K562 (cell line): ENCODE results near the gene AKAP13. TPM values are rescaled to one million over a fixed set of nuclear protein-coding genes. Genes with fewer than 3 reads are reported as not detected.

Experiments used
- ATAC-seq: fragments of 200-7000 bp; cut with Tn5 transposase; 3 replicates; pipeline ENCODE4 v1.9.1; 2020; ENCODE audit warnings: moderate library complexity
- BruUV-seq: library from RNA; stranded (reverse); fragments of 400-500 nt; replicated peaks from 2 replicates; lab custom pipeline; 2021; lab: Mats Ljungman, UMichigan
- CTCF ChIA-PET: fragments of 300-600 bp; formaldehyde crosslinking; extraction: SDS; loops from one replicate; lab custom pipeline; 2021; ENCODE audit warnings: low intra/inter-chr PET ratio; lab: Yijun Ruan, JAX
- POLR2A ChIA-PET: fragments of 300-600, 350-650 bp; sonication (Branson Sonifier 250); formaldehyde crosslinking; extraction: SDS; loops from one replicate; lab custom pipeline; 2021; ENCODE audit warnings: antibody characterized with exemption, inconsistent platforms; lab: Yijun Ruan, JAX
- DNase-seq, 4 experiments: peaks; one replicate each; pipeline versions ENCODE4 v3.0.0 to v3.0.0-alpha.2; 2011 to 2018; ENCODE audit warnings: low spot score in 3 of 4, mixed read lengths in 3 of 4; ENCODE audit errors: extremely low read depth in 1 of 4
- FAIRE-seq: peaks from 2 replicates; lab custom pipeline; 2011; peaks lifted over from hg19 to GRCh38; lab: Jason Lieb, UNC
- H2AFZ ChIP-seq: 2 replicates; pipeline ENCODE4 v1.6.0; 2011; ENCODE audit warnings: low read depth, low read length, control low read depth, inconsistent platforms
- H3K27ac ChIP-seq: fragments of 200-600 bp; 3 replicates; pipeline ENCODE4 v1.8.0; 2011; ENCODE audit warnings: low read depth, mild to moderate bottlenecking, control low read depth, inconsistent platforms, low read length, moderate library complexity, mixed read lengths; ENCODE audit errors: extremely low read depth
- H3K27me3 ChIP-seq, 2 experiments: fragments of 300-600 bp in 1 of 2; 2 replicates in 1 of 2; 3 replicates in 1 of 2; pipeline versions ENCODE4 v1.6.0 to v1.8.0; 2011; ENCODE audit warnings: inconsistent platforms in 2 of 2, low read length in 2 of 2, mild to moderate bottlenecking in 1 of 2, mixed read lengths in 1 of 2, moderate library complexity in 1 of 2; ENCODE audit not compliant: control insufficient read depth in 2 of 2, insufficient read depth in 2 of 2
- H3K36me3 ChIP-seq: fragments of 300-600 bp; 3 replicates; pipeline ENCODE4 v1.8.0; 2011; ENCODE audit warnings: mild to moderate bottlenecking, low read length, inconsistent platforms; ENCODE audit not compliant: control insufficient read depth, insufficient read depth
- H3K4me1 ChIP-seq, 2 experiments: fragments of 200-600 bp in 1 of 2; replicated peaks in 1 of 2; 2 replicates in 1 of 2; 3 replicates in 1 of 2; pipeline versions ENCODE4 v1.5.1 to v1.8.0; 2011; ENCODE audit warnings: inconsistent platforms in 2 of 2, low read length in 2 of 2, mild to moderate bottlenecking in 1 of 2, mixed read lengths in 1 of 2, moderate library complexity in 1 of 2; ENCODE audit not compliant: control insufficient read depth in 2 of 2, insufficient read depth in 2 of 2
- H3K4me2 ChIP-seq: 2 replicates; pipeline ENCODE4 v1.6.1; 2011; ENCODE audit warnings: low read length, control low read depth, inconsistent platforms, mixed read lengths; ENCODE audit not compliant: insufficient read depth
- H3K4me3 ChIP-seq: fragments of 200-600 bp; sonication (generic), shearing (Covaris generic); 2 replicates; pipeline ENCODE4 v1.5.1; 2016; ENCODE audit warnings: control low read depth, inconsistent platforms
- H3K79me2 ChIP-seq: fragments of 200-600 bp; 3 replicates; pipeline ENCODE4 v1.8.0; 2011; ENCODE audit warnings: low read length, inconsistent platforms; ENCODE audit not compliant: control insufficient read depth, insufficient read depth
- H3K9ac ChIP-seq, 2 experiments: 2 replicates each; pipeline versions ENCODE4 v1.6.0 to v1.6.1; 2011; ENCODE audit warnings: low read depth in 2 of 2, low read length in 2 of 2, control low read depth in 1 of 2, inconsistent platforms in 1 of 2, mild to moderate bottlenecking in 1 of 2, mixed read lengths in 1 of 2; ENCODE audit not compliant: insufficient read depth in 1 of 2
- H3K9me1 ChIP-seq: one replicate; pipeline ENCODE4 v1.6.0; 2011; ENCODE audit warnings: inconsistent platforms, mild to moderate bottlenecking, low read length, moderate library complexity; ENCODE audit not compliant: control insufficient read depth, insufficient read depth
- H3K9me3 ChIP-seq: replicated peaks from 2 replicates; pipeline ENCODE4 v1.5.1; 2011; ENCODE audit warnings: low read depth, low read length, inconsistent platforms; ENCODE audit not compliant: control insufficient read depth, insufficient read depth
- H4K20me1 ChIP-seq: replicated peaks from 2 replicates; pipeline ENCODE4 v1.6.1; 2011; ENCODE audit warnings: low read length, inconsistent platforms, mixed read lengths; ENCODE audit not compliant: control insufficient read depth, insufficient read depth
- CBX8 ChIP-seq: fragments of 200-600 bp; sonication (generic); IDR thresholded peaks from 2 replicates; pipeline ENCODE4 v1.6.1; 2012; ENCODE audit warnings: borderline replicate concordance, mixed run types, low read depth, mild to moderate bottlenecking, moderate library complexity, mixed read lengths, low read length, control low read depth, inconsistent platforms; ENCODE audit not compliant: poor library complexity, severe bottlenecking; ENCODE audit errors: extremely low read depth
- CREB1 ChIP-seq, 2 experiments: sonication (generic) in 1 of 2; formaldehyde crosslinking in 1 of 2; IDR thresholded peaks; 2 replicates each; pipeline versions ENCODE4 v1.6.1 to v1.8.0; 2012 to 2022; ENCODE audit warnings: inconsistent platforms in 1 of 2, mild to moderate bottlenecking in 1 of 2, missing genetic modification reagents in 1 of 2, moderate library complexity in 1 of 2
- EHMT2 ChIP-seq: fragments of 450-650 bp; IDR thresholded peaks from 2 replicates; pipeline ENCODE4 v1.6.1; 2018; ENCODE audit warnings: antibody characterized with exemption
- ILF3 ChIP-seq: fragments of 450-650 bp; IDR thresholded peaks from 2 replicates; pipeline ENCODE4 v1.6.1; 2018; ENCODE audit warnings: antibody characterized with exemption, mild to moderate bottlenecking, moderate library complexity, borderline replicate concordance
- MAFF ChIP-seq: IDR thresholded peaks from 2 replicates; pipeline ENCODE4 v1.6.1; 2012; ENCODE audit warnings: low read length, improper control_type of control experiment
- ZC3H11A ChIP-seq: IDR thresholded peaks from 2 replicates; pipeline ENCODE4 v1.6.1; 2012; ENCODE audit warnings: low read depth, low read length, improper control_type of control experiment
- WGBS: fragments of 100-300 bp; shearing (Covaris generic); methylation state at CpG from one replicate; pipeline ENCODE4 v1.1.6; 2016; ENCODE audit warnings: low coverage, mixed read lengths; ENCODE audit not compliant: insufficient coverage; ENCODE audit errors: missing lambda C conversion rate; 5-methylcytosine and 5-hydroxymethylcytosine counted together
- in situ Hi-C: fragments of 300-500 bp; cut with MboI; formaldehyde crosslinking; loops from 4 replicates; pipeline ENCODE4 v1.15.0; 2018; ENCODE audit warnings: inconsistent platforms, mixed read lengths
- intact Hi-C: fragments of 100-400 bp; cut with micrococcal nuclease; formaldehyde crosslinking; loops from 2 replicates; pipeline ENCODE4 v1.14.2; 2022
- polyA plus RNA-seq, 8 experiments: library from polyadenylated mRNA; depleted of rRNA in 4 of 8; stranded (reverse) in 5 of 8; unstranded in 3 of 8; fragments of >200 nt; fragmentation: Nextera tagmentation in 2 of 8; fragmentation: Illumina TruSeq in 1 of 8; extraction: Ambion mirVana in 2 of 8; extraction: Trizol in 1 of 8; gene quantifications; 2 replicates each; pipeline versions ENCODE4 v1.2.1 to v1.2.3, GENCODE V29; 2011 to 2014; ENCODE audit warnings: inconsistent platforms in 1 of 8, missing spikeins in 1 of 8
- total RNA-seq, 7 experiments: library from RNA; depleted of rRNA in 6 of 7; stranded (reverse); fragments of >200 nt in 6 of 7; fragmentation: Illumina TruSeq in 2 of 7; extraction: Trizol in 2 of 7; gene quantifications; 2 replicates each; pipeline versions ENCODE4 v1.2.1 to v1.2.3, GENCODE V29; 2011 to 2021; ENCODE audit warnings: low replicate concordance in 1 of 7

Gene AKAP13
- total and polyA plus RNA-seq, 9 of the 15 experiments (the other 6 are each of a cell fraction or from before 2014, with no cell fraction given) = 0.03 to 1.7 (median 0.42) TPM

DNA sequence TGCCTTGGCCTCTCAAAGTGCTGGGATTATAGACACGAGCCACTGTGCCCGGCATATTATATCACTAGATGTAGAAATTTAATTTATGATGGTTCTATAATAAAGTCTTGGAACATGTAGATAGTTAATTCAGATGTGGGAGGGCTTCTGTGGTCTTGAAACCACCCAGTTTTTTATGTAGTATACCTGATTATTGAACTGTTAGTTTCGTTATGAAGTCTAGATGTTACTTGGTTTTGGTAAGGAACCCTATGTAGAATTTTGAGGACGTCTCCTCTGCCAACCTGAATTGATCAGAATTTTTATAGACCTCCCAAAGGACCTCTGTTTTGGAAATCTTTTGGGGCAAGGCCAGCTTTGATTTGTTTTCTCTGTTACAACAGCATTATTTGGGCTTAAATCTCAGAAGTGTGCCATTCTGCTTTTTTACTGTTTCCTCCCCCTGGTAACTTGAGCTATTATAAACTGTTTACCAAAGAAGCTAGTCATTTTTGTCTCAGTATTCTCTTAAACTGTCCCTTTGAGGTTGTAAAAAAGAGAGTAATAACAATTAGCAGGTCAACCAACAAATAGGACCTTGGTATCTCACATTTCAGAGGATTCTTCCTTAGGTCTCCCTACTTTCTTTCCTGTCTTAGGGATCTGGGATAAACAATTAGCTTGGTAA is 20.8 kb downstream of the AKAP13 start:
- Histone ChIP-seq H3K9ac (no peak overlapping the region), H3K9me3 (no peaks in the 10 kb centered on the region), H3K36me3 (no peaks in the 10 kb centered on the region), H3K27me3 (no peaks in the 10 kb centered on the region; a peak in 1 of 5 replicates), H3K4me2 (no peak overlapping the region), H3K4me3 (no peak overlapping the region), H3K4me1 (no peaks in the 10 kb centered on the region), H2AFZ (no peak overlapping the region), H3K9me1 (no peaks in the 10 kb centered on the region), H4K20me1 (no peaks in the 10 kb centered on the region), H3K27ac (no peak overlapping the region), H3K79me2 (no peaks in the 10 kb centered on the region)
- CTCF ChIA-PET = no interaction called here
- ATAC-seq (no peak), DNase-seq (no peak), FAIRE-seq (no peak)
- intact Hi-C loops (no loop called here), in situ Hi-C loops (no loop called here)
- POLR2A ChIA-PET = interaction anchor here (0.6 to 1.2 kb wide), 4 partner anchors 9 to 39 kb away, joined by 3 to 4 read pairs (median 3); no protein-coding TSS in a partner anchor
- WGBS = 2% methylated on average over 4 of the region's 4 CpGs
- TF ChIP-seq CREB1 (IDR thresholded peaks at IDR 0.05) (no peak), CREB1 (CRISPR knock-in tag; IDR thresholded peaks at IDR 0.05) (no peak), CBX8 (no peak), ZC3H11A (no peak), ILF3 (no peak), EHMT2 (no peak), MAFF (no peak)
- no TSS peak for BruUV-seq
